IMR-90 (cell line): ENCODE results near the gene HRH1.

ENCODE experiments used
- CEBPB ChIP-seq: IDR thresholded peaks from 2 replicates; pipeline ENCODE4 v1.6.1; 2012; ENCODE audit warnings: low read depth, low read length, improper control_type of control experiment
- CTCF ChIP-seq: conservative IDR thresholded peaks from 2 replicates; pipeline ENCODE4 v1.5.1; 2012; ENCODE audit warnings: mild to moderate bottlenecking, low read depth, low read length, improper control_type of control experiment
- FOS ChIP-seq: fragments of 150-350 bp; IDR thresholded peaks from 2 replicates; pipeline ENCODE4 v1.6.1; 2016; ENCODE audit warnings: low read depth, low read length
- MAFK ChIP-seq: IDR thresholded peaks from 2 replicates; pipeline ENCODE4 v1.6.1; 2012; ENCODE audit warnings: low read depth, low read length, improper control_type of control experiment
- NFE2L2 ChIP-seq: fragments of 150-350 bp; IDR thresholded peaks from 2 replicates; pipeline ENCODE4 v1.6.1; 2016; ENCODE audit warnings: low read depth, mild to moderate bottlenecking, low read length
- POLR2A ChIP-seq: IDR thresholded peaks from 2 replicates; pipeline ENCODE4 v1.6.1; 2012; ENCODE audit warnings: mild to moderate bottlenecking, low read depth, low read length
- SMC3 ChIP-seq: fragments of 150-350 bp; IDR thresholded peaks from 2 replicates; pipeline ENCODE4 v1.6.1; 2016; ENCODE audit warnings: low read depth, mild to moderate bottlenecking, antibody characterized with exemption, low read length, moderate library complexity

- TF ChIP-seq CTCF (no peak), POLR2A (no peak), SMC3 (no peak), CEBPB (no peak), FOS (no peak), NFE2L2 (no peak), MAFK (no peak)
These were observed 59.6 kb downstream of the HRH1 start for GRCh38 chr3:11213810-11214450.
